SU-DHL-6 (cell line): ENCODE results near the gene UTP4.

Experiments
- H2AFZ ChIP-seq: fragments of 200-600 bp; sonication (generic); 2 replicates; pipeline ENCODE4 v1.6.1; 2014; ENCODE audit warnings: low read depth, mild to moderate bottlenecking, moderate library complexity, mixed read lengths, antibody characterized with exemption, low read length; ENCODE audit not compliant: severe bottlenecking
- H3F3A ChIP-seq: fragments of 200-600 bp; shearing (Covaris generic); 2 replicates; pipeline ENCODE4 v1.6.0; 2016; ENCODE audit warnings: antibody characterized with exemption, mild to moderate bottlenecking; ENCODE audit not compliant: insufficient read depth
- H3K27ac ChIP-seq: fragments of 200-600 bp; sonication (generic); 2 replicates; pipeline ENCODE4 v1.5.1; 2016; ENCODE audit warnings: low read depth, mild to moderate bottlenecking, low read length, moderate library complexity, mixed read lengths
- H3K27me3 ChIP-seq: fragments of 200-600 bp; sonication (generic), shearing (Covaris generic); 2 replicates; pipeline ENCODE4 v1.6.0; 2014; ENCODE audit warnings: mild to moderate bottlenecking, low read length
- H3K36me3 ChIP-seq: fragments of 200-600 bp; sonication (generic); 2 replicates; pipeline ENCODE4 v1.6.1; 2014; ENCODE audit warnings: mild to moderate bottlenecking, low read length, mixed read lengths
- H3K4me2 ChIP-seq: fragments of 300-600, 200-600 bp; shearing (Covaris generic), sonication (generic); 2 replicates; pipeline ENCODE4 v1.6.0; 2014; ENCODE audit warnings: low read length, low read depth, mild to moderate bottlenecking; ENCODE audit not compliant: poor library complexity, severe bottlenecking
- H3K4me3 ChIP-seq: fragments of 200-600 bp; sonication (generic); 2 replicates; pipeline ENCODE4 v1.5.1; 2014; ENCODE audit warnings: antibody characterized with exemption, low read length, mild to moderate bottlenecking, mixed read lengths; ENCODE audit not compliant: insufficient read depth, poor library complexity, severe bottlenecking
- H3K79me2 ChIP-seq: fragments of 200-600 bp; sonication (generic); 2 replicates; pipeline ENCODE4 v1.6.1; 2014; ENCODE audit warnings: mild to moderate bottlenecking, low read length, moderate library complexity; ENCODE audit not compliant: insufficient read depth
- H3K9ac ChIP-seq: fragments of 200-600 bp; sonication (generic); 2 replicates; pipeline ENCODE4 v1.7.0; 2014; ENCODE audit warnings: mild to moderate bottlenecking, low read length
- H3K9me2 ChIP-seq: fragments of 200-600 bp; sonication (generic); replicated peaks from 2 replicates; pipeline ENCODE4 v1.6.1; 2014; ENCODE audit warnings: low read length; ENCODE audit not compliant: insufficient read depth
- H3K9me3 ChIP-seq: fragments of 200-600 bp; sonication (generic); 2 replicates; pipeline ENCODE4 v1.6.1; 2014; ENCODE audit warnings: low read length, mixed read lengths; ENCODE audit not compliant: insufficient read depth
- H4K20me1 ChIP-seq: fragments of 200-600 bp; sonication (generic); 2 replicates; pipeline ENCODE4 v1.6.1; 2014; ENCODE audit warnings: low read depth, mild to moderate bottlenecking, antibody characterized with exemption, low read length, moderate library complexity, mixed read lengths
- EZH2phosphoT487 ChIP-seq: fragments of 200-600 bp; sonication (generic), shearing (Covaris generic); conservative IDR thresholded peaks from 2 replicates; pipeline ENCODE4 v1.6.1; 2018; ENCODE audit warnings: mild to moderate bottlenecking, antibody characterized with exemption, low read length, moderate library complexity, mixed read lengths
- TF ChIP-seq, protein P1 (sequence below): fragments of 200-600 bp; sonication (generic); IDR thresholded peaks from one replicate; pipeline ENCODE4 v1.5.1; 2017; ENCODE audit warnings: antibody characterized with exemption, mild to moderate bottlenecking, low read length, moderate library complexity; ENCODE audit not compliant: insufficient read depth, poor library complexity, severe bottlenecking

UTP4 gene

DNA sequence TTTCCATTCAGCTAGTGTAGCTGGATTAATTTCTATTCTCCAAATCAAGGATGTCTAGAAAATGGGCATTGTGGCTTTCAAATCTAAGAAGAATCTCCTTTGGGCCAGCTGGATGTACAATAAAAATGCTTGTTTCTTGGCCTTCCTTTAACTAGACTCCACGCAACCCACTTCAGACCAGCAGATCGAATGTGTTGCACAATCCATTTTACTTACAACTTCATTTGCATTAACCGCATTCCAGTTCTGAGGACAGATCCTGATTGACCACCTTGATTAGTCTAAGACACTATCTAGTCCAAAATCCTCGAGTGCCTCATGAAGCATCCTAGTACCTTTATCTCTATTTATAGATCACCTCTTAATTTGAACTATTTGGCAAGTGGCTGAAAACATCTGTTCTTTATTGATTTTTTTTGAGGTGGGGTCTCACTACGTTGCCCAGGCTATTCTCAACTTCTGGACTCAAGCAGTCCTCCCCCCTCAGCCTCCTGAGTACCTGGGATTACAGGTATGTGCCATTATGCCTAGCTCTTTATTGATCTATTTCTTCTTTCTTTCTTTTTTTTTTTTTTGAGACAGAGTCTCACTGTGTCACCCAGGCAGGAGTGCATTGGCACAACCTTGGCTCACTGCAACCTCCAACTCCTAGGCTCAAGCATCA, 47.3 kb upstream of the UTP4 start:
- no peak overlapping the region for H3K4me3 ChIP-seq
- H3K4me2 ChIP-seq = no peak overlapping the region
- H2AFZ ChIP-seq = no peak overlapping the region
- H3K9me3 ChIP-seq = no peaks in the 10 kb centered on the region
- TF ChIP-seq EZH2phosphoT487 = no peak
- TF ChIP-seq, protein P1, sequence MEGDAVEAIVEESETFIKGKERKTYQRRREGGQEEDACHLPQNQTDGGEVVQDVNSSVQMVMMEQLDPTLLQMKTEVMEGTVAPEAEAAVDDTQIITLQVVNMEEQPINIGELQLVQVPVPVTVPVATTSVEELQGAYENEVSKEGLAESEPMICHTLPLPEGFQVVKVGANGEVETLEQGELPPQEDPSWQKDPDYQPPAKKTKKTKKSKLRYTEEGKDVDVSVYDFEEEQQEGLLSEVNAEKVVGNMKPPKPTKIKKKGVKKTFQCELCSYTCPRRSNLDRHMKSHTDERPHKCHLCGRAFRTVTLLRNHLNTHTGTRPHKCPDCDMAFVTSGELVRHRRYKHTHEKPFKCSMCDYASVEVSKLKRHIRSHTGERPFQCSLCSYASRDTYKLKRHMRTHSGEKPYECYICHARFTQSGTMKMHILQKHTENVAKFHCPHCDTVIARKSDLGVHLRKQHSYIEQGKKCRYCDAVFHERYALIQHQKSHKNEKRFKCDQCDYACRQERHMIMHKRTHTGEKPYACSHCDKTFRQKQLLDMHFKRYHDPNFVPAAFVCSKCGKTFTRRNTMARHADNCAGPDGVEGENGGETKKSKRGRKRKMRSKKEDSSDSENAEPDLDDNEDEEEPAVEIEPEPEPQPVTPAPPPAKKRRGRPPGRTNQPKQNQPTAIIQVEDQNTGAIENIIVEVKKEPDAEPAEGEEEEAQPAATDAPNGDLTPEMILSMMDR = no peak
- no peaks in the 10 kb centered on the region for H3F3A ChIP-seq
- H3K9me2 ChIP-seq = no peaks in the 10 kb centered on the region
- H4K20me1 ChIP-seq = no peaks in the 10 kb centered on the region
- H3K36me3 ChIP-seq = no peaks in the 10 kb centered on the region
- no peak overlapping the region for H3K27ac ChIP-seq
- H3K27me3 ChIP-seq = no peaks in the 10 kb centered on the region
- no peak overlapping the region for H3K9ac ChIP-seq
- H3K79me2 ChIP-seq = no peaks in the 10 kb centered on the region

DNA sequence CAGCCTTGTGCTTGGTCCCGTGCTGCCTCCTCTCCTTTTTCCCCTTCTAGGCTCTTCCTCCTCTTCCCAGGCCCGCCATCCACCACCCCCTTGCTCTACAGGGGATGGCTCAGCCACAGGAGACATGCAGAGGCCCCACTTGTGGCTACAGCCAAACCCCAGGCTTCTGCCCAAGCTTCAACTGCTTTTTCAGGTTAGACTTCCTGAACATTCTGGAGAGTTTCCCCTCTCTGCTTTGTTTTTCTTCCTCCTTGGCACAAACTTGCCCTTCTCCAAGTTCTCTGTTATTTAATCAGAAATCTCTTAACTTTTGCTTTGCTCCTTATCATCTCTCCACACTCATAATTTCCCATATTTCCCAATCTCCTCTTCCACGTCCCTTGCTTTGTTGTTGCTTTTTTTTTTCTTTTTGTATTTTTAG, 45.3 kb upstream of the UTP4 start:
- no peak overlapping the region for H3K4me2 ChIP-seq
- no peaks in the 10 kb centered on the region for H3K9me3 ChIP-seq
- no peak overlapping the region for H3K27ac ChIP-seq
- H3K79me2 ChIP-seq = no peaks in the 10 kb centered on the region
- no peaks in the 10 kb centered on the region for H3K36me3 ChIP-seq
- H3F3A ChIP-seq = no peaks in the 10 kb centered on the region
- no peak overlapping the region for H3K4me3 ChIP-seq
- no peak overlapping the region for H3K9ac ChIP-seq
- TF ChIP-seq, protein P1 = no peak
- TF ChIP-seq EZH2phosphoT487 = no peak
- no peaks in the 10 kb centered on the region for H3K27me3 ChIP-seq
- no peaks in the 10 kb centered on the region for H4K20me1 ChIP-seq
- H2AFZ ChIP-seq = no peak overlapping the region
- no peaks in the 10 kb centered on the region for H3K9me2 ChIP-seq

DNA sequence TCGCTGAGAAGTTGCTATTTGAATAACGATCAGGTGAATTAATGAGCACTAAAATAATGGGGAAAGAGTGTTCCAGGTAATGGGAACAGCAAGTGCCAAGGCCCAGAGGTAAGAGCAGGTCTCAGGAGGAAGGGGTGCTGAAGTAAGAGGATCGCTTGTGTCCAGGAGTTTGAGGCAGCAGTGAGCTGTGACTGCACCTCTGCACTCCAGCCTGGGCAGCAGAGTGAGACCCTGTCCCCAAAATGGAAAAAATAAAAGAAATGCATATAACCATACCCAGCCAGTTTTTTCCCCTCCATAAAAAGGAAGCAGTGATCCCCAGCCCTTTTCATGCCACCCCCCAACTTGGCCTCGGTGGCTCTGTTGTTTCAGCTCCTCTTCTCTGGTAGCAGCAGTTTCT, 43.8 kb upstream of the UTP4 start:
- Histone ChIP-seq H3K79me2 (no peaks in the 10 kb centered on the region), H3K9me3 (no peaks in the 10 kb centered on the region), H3K9ac (no peak overlapping the region), H3F3A (no peaks in the 10 kb centered on the region), H3K27ac (no peak overlapping the region), H3K9me2 (no peaks in the 10 kb centered on the region), H4K20me1 (no peaks in the 10 kb centered on the region), H3K36me3 (no peaks in the 10 kb centered on the region), H3K4me3 (no peak overlapping the region), H2AFZ (no peak overlapping the region), H3K4me2 (no peak overlapping the region), H3K27me3 (no peaks in the 10 kb centered on the region)
- TF ChIP-seq, protein P1 = no peak
- TF ChIP-seq EZH2phosphoT487 = no peak
